DOHH2 (cell line): Measurements from ENCODE around the gene THBD.

Source experiments
- H3F3A ChIP-seq: fragments of 200-600 bp; sonication (generic), shearing (Covaris generic); 2 replicates; pipeline ENCODE4 v1.6.0; 2016; ENCODE audit warnings: antibody characterized with exemption, mild to moderate bottlenecking; ENCODE audit not compliant: control insufficient read depth, insufficient read depth
- H3K27ac ChIP-seq: fragments of 200-600 bp; sonication (generic); 2 replicates; pipeline ENCODE4 v1.5.1; 2014; ENCODE audit warnings: low read depth, mild to moderate bottlenecking, low read length, moderate library complexity
- H3K27me3 ChIP-seq: fragments of 200-600 bp; sonication (generic); 2 replicates; pipeline ENCODE4 v1.6.1; 2014; ENCODE audit warnings: mild to moderate bottlenecking, low read length, mixed read lengths; ENCODE audit not compliant: control insufficient read depth
- H3K36me3 ChIP-seq: fragments of 200-600 bp; sonication (generic); 2 replicates; pipeline ENCODE4 v1.6.1; 2014; ENCODE audit warnings: mild to moderate bottlenecking, low read length, moderate library complexity, mixed read lengths; ENCODE audit not compliant: control insufficient read depth
- H3K4me1 ChIP-seq: fragments of 200-600 bp; sonication (generic); 2 replicates; pipeline ENCODE4 v1.6.1; 2014; ENCODE audit warnings: mild to moderate bottlenecking, low read length, mixed read lengths; ENCODE audit not compliant: control insufficient read depth
- H3K4me2 ChIP-seq: fragments of 200-600 bp; sonication (generic); 2 replicates; pipeline ENCODE4 v1.6.0; 2014; ENCODE audit warnings: mild to moderate bottlenecking, low read length, moderate library complexity
- H3K4me3 ChIP-seq: fragments of 200-600 bp; sonication (generic); 2 replicates; pipeline ENCODE4 v1.5.1; 2014; ENCODE audit warnings: mild to moderate bottlenecking, low read length, mixed read lengths
- H3K79me2 ChIP-seq: fragments of 200-600 bp; sonication (generic); 2 replicates; pipeline ENCODE4 v1.6.1; 2014; ENCODE audit warnings: mild to moderate bottlenecking, low read length, mixed read lengths; ENCODE audit not compliant: control insufficient read depth
- H3K9me2 ChIP-seq: fragments of 200-600 bp; sonication (generic); replicated peaks from 2 replicates; pipeline ENCODE4 v1.6.1; 2014; ENCODE audit warnings: mild to moderate bottlenecking, low read length, mixed read lengths; ENCODE audit not compliant: control insufficient read depth
- H3K9me3 ChIP-seq: fragments of 200-600 bp; sonication (generic); 2 replicates; pipeline ENCODE4 v1.6.1; 2014; ENCODE audit warnings: antibody characterized with exemption, low read length, mixed read lengths; ENCODE audit not compliant: control insufficient read depth, insufficient read depth
- H4K20me1 ChIP-seq: fragments of 200-600 bp; sonication (generic); 2 replicates; pipeline ENCODE4 v1.6.0; 2014; ENCODE audit warnings: low read depth, mild to moderate bottlenecking, antibody characterized with exemption, low read length, moderate library complexity; ENCODE audit not compliant: control insufficient read depth, insufficient read depth
- CTCF ChIP-seq: fragments of 200-600 bp; sonication (generic); IDR thresholded peaks from one replicate; pipeline ENCODE4 v1.5.1; 2014; ENCODE audit warnings: antibody characterized with exemption, mild to moderate bottlenecking, low read depth, low read length; ENCODE audit not compliant: poor library complexity, severe bottlenecking
- EZH2phosphoT487 ChIP-seq: fragments of 200-600 bp; sonication (generic); IDR thresholded peaks from 2 replicates; pipeline ENCODE4 v1.6.1; 2017; ENCODE audit warnings: borderline replicate concordance, mild to moderate bottlenecking, antibody characterized with exemption, low read length, moderate library complexity, mixed read lengths

THBD gene

GRCh38 chr20:23018941-23019340 lies 30.5 kb downstream of the THBD start:
- no peak overlapping the region for H3K27ac ChIP-seq
- H4K20me1 ChIP-seq: no peaks in the 10 kb centered on the region
- H3K9me3 ChIP-seq: no peaks in the 10 kb centered on the region
- no peak overlapping the region for H3K4me2 ChIP-seq
- no peaks in the 10 kb centered on the region for H3K9me2 ChIP-seq
- H3K4me3 ChIP-seq: no peak overlapping the region
- H3K27me3 ChIP-seq: no peaks in the 10 kb centered on the region
- TF ChIP-seq CTCF: no peak
- TF ChIP-seq EZH2phosphoT487: no peak
- no peaks in the 10 kb centered on the region for H3F3A ChIP-seq
- H3K4me1 ChIP-seq: no peaks in the 10 kb centered on the region
- no peaks in the 10 kb centered on the region for H3K79me2 ChIP-seq
- no peaks in the 10 kb centered on the region for H3K36me3 ChIP-seq

- no peaks in the 10 kb centered on the region for H3K9me3 ChIP-seq
- no peak for TF ChIP-seq EZH2phosphoT487
- no peaks in the 10 kb centered on the region for H3K36me3 ChIP-seq
- H3K4me3 ChIP-seq: no peak overlapping the region
- H3F3A ChIP-seq: no peaks in the 10 kb centered on the region
- H3K27me3 ChIP-seq: no peaks in the 10 kb centered on the region
- H4K20me1 ChIP-seq: no peaks in the 10 kb centered on the region
- H3K4me2 ChIP-seq: no peak overlapping the region
- no peak overlapping the region for H3K27ac ChIP-seq
- H3K4me1 ChIP-seq: no peaks in the 10 kb centered on the region
- no peaks in the 10 kb centered on the region for H3K79me2 ChIP-seq
- no peaks in the 10 kb centered on the region for H3K9me2 ChIP-seq
Observed at GRCh38 chr20:23018432-23018831, 31.0 kb downstream of the THBD start.

- H3K9me2 ChIP-seq: no peaks in the 10 kb centered on the region
- H3F3A ChIP-seq: no peaks in the 10 kb centered on the region
- no peaks in the 10 kb centered on the region for H3K9me3 ChIP-seq
- H3K4me2 ChIP-seq: no peak overlapping the region
- no peaks in the 10 kb centered on the region for H3K36me3 ChIP-seq
- no peak overlapping the region for H3K27ac ChIP-seq
- H4K20me1 ChIP-seq: no peaks in the 10 kb centered on the region
- no peak overlapping the region for H3K4me3 ChIP-seq
- no peaks in the 10 kb centered on the region for H3K79me2 ChIP-seq
- H3K27me3 ChIP-seq: no peaks in the 10 kb centered on the region
- H3K4me1 ChIP-seq: no peaks in the 10 kb centered on the region
- TF ChIP-seq EZH2phosphoT487 (no peak), CTCF (no peak)
Observed at GRCh38 chr20:23017516-23017915, 32.0 kb downstream of the THBD start.

- no peaks in the 10 kb centered on the region for H3K4me1 ChIP-seq
- no peaks in the 10 kb centered on the region for H3K79me2 ChIP-seq
- no peaks in the 10 kb centered on the region for H3K36me3 ChIP-seq
- H3K4me3 ChIP-seq: no peak overlapping the region
- no peak overlapping the region for H3K27ac ChIP-seq
- H3K27me3 ChIP-seq: no peaks in the 10 kb centered on the region
- no peak overlapping the region for H3K4me2 ChIP-seq
- no peaks in the 10 kb centered on the region for H3K9me3 ChIP-seq
- no peaks in the 10 kb centered on the region for H3K9me2 ChIP-seq
- H4K20me1 ChIP-seq: no peaks in the 10 kb centered on the region
- no peaks in the 10 kb centered on the region for H3F3A ChIP-seq
- no peak for TF ChIP-seq CTCF
- no peak for TF ChIP-seq EZH2phosphoT487
Observed at GRCh38 chr20:23013429-23013828, 36.0 kb downstream of the THBD start.
